A549 treated with AZD2906 at 1 μM for 4 hours (cell line): ENCODE measurements around the gene SOX13. TPM values are rescaled to one million over a fixed set of nuclear protein-coding genes. Genes with fewer than 3 reads are reported as not detected.

Experiments
- total RNA-seq: library from RNA; stranded (reverse); fragments of 200-300 nt; extraction: Qiagen RNA extraction; gene quantifications from 5 replicates; pipeline ENCODE4 v1.2.3, GENCODE V29; 2022

The SOX13 gene
- 19.7 to 24.6 TPM (median 23.9 TPM) in 5 replicates for total RNA-seq

GRCh38 chr1:204072931-204073836 is at the start of gene SOX13:
Gene SOX13 (plus strand): TSS chr1:204073115. CDS start chr1:204112916, 39,801 bp downstream.

DNA sequence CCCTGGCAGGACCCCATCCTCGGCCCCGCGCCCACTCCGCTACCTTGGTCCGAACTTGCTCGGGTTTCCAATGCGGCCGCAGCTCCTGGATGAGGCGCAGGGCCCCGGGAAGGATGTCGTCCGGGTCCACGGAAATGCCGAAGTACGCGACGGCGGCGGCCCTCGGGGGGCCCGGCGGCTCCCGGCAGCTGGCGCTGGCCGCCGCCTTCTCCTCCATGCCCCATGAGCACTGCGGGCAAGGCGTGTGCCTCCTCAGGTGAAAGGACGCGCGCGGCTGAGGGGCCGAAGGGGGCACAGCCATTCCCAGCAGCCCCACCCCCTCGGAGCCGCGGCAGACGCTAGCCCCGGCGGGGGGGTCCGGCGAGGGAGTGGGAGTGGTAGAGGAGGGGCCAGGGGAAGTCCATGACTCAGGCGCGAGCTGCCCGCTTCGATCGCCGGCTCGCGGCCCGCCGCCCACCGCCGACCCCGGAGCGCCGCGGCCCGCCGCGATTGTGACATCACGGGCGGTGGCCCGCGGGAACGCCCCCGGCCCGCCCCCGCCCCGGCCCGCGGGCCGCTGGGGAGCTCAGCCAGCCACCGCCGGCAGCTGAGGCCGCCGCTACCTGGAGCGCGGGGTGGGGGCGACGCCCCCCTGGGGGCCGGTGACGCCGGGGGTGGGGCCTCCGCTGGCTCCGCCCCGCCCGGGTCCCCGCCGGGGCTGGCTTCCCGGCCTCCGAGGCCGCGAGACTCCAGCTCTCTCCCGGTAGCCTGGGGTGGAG is 78.8 kb downstream of the SOX13 start, which contains the start of gene ETNK2:
TSS of gene ETNK2 (minus strand) at position 493 of the 758 bp plus-strand sequence. CDS start at position 301, 192 bp downstream.

DNA sequence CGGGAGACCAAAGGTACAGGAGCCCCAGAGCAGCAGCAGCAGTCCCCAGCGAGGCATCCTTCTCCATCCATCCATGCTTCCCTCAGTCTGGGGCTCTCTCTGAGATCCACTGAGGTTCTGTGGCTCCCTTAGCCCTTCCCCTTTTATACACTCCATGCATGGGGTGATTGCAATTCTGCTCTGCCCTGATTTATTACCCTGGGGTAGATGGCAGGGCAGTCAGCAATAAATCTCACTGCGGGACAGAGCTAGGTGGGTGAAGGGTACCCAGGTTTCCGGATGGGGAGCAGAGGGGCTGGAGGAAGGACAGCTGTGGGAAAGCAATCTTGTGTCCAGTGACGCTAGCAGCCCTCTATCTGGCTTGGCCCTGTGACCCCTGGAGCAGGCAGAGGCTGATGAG is 93.3 kb downstream of the SOX13 start, which contains the start of gene REN:
TSS of gene REN (minus strand) at position 119 of the 400 bp plus-strand sequence. CDS start at position 75, 44 bp downstream.

Other genes starting within 250 kb of the SOX13 start
- 146 to 253 TPM (median 236 TPM) in 5 replicates for gene SNRPE, start 211.5 kb upstream of the SOX13 start, total RNA-seq
- gene ETNK2, start 78.9 kb downstream of the SOX13 start, total RNA-seq, result 21.2 to 27.6 TPM (median 23.9 TPM) in 5 replicates
- not detected in 5 replicates for gene REN, start 93.2 kb downstream of the SOX13 start, total RNA-seq
- gene KISS1, start 123.4 kb downstream of the SOX13 start, total RNA-seq, result 0.36 to 0.70 TPM (median 0.49 TPM) in 4 of 5 replicates, not detected in the other
- gene GOLT1A, start 140.9 kb downstream of the SOX13 start, total RNA-seq, result 3.3 to 7.0 TPM (median 5.1 TPM) in 5 replicates